ENCODE data around the gene CNOT4.

CNOT4 gene

DNA sequence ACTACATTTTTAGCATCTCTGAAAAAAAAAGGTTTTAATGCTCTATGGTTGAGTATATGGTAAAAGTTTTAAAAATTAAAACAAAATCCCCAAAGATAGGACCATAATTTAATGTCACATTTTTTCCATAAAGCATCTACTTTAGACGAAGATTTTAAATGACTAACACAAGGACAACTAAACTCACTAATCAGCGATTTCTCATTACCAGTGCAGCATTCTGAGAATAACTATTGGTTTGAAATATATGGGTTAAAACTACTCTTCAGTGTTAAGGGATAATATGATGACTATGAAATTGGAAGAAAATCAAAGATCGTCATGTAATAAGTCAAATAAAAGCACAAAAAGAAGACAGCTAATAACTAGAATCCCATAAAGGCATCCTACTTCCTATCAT lies 118.4 kb downstream of the CNOT4 start:
- DNase-seq: no peak

DNA sequence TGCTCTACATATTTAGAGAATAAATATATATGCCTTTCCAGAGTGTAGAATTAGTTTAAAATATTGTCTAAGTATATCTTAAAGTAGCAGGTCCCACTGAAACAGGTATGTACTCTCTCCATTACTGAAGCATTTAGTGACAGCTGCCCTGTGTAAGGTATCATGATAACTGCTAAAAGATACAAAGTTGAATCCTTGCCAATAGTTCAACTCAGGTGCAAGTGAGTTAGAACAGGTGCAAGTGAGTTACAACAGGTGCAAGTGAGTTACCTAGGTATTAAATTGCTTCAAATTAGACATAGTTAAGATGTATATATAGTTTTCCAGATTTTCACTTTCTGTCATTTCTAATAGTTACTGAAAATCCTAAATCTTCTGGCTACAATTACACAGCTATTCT lies 119.1 kb downstream of the CNOT4 start:
- no peak for DNase-seq

GRCh38 chr7:135389971-135390370 lies 119.9 kb downstream of the CNOT4 start:
- DNase-seq: no peak

- DNase-seq: no peak
Observed at GRCh38 chr7:135388616-135389015, 121.3 kb downstream of the CNOT4 start.

DNA sequence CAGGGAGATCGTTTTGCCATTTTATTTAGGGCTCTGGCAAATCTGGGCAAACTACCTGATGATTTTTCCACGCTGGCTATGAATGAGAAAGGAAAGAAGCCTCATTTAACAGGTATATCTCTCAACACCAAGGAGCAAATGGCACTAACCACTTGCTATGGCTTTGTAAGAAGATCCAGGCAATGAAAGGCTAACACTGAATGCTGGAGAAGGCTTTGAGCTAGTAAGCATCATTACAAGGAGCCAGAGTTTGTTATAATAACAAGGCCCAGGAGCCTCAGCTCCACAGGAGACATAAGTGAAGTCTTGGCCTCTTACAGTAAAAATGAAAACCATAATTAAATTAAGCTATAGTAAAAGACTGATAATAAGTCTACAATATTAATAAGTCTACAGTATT lies 123.1 kb downstream of the CNOT4 start:
- no peak for DNase-seq

GRCh38 chr7:135386181-135386580 lies 123.7 kb downstream of the CNOT4 start:
- no peak for DNase-seq

DNA sequence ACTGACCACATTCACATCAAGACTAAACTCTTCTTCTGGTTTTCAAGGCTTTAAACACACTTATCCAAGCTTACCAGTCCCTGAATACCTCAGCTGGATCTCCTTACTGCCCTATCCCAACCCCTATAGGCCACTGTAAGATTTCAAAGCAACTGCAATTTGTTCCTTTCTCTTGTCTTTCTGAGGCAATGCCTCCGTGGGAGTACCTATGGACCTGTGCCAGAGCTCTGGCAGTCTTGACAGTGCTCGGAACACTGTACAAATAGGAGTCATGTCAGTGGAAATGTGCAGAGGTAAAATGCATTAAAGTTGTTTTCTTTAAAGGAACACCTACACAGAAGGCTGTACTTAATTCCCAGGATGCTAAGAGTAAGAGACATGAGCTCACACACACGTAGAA lies 124.7 kb downstream of the CNOT4 start:
- DNase-seq: no peak

- no peak for DNase-seq
Observed at GRCh38 chr7:135383525-135384175, 126.3 kb downstream of the CNOT4 start.

- no peak for DNase-seq
Observed at GRCh38 chr7:135382173-135382572, 127.7 kb downstream of the CNOT4 start.

DNA sequence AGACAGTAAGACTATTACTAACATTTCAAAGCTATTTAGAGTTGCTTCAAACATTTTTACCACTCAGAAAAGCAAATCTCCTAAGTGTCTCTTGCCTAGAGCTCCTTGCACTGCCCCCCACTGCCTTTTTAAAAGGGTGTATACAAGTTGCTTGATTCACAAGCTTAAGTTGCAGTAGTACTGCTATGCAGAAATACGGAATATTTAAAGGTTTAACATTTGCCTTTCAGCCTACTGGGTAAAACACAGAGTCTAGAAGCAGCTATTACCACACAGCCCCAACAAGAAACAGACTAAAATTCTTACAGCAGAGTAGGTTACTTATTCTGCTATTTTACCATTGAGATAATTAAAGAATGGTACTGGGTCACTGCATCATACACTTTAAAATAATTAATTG lies 128.5 kb downstream of the CNOT4 start:
- no peak for DNase-seq

GRCh38 chr7:135380351-135380750 lies 129.6 kb downstream of the CNOT4 start:
- no peak for DNase-seq

DNA sequence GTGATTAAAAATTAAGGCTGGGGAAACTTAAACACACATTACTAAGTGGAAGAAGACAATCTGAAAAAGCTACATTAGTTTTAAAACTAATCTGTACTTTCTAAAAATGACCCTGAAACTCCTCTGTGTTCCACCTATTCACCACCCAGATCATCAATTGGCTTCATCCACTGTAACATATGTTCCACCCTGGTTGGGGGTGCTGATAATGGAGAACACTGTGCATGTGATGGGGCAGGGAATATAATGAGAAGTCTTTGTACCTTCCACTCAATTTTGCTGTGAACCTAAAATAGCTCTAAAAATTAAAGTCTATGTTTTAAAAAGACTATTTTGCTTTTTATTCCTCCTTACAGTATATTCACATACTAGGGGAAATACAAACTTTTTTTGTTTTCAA lies 132.7 kb downstream of the CNOT4 start:
- no peak for DNase-seq

- DNase-seq: no peak
Observed at GRCh38 chr7:135375908-135376699, 133.8 kb downstream of the CNOT4 start.

GRCh38 chr7:135374736-135375135 lies 135.2 kb downstream of the CNOT4 start:
- no peak for DNase-seq

DNA sequence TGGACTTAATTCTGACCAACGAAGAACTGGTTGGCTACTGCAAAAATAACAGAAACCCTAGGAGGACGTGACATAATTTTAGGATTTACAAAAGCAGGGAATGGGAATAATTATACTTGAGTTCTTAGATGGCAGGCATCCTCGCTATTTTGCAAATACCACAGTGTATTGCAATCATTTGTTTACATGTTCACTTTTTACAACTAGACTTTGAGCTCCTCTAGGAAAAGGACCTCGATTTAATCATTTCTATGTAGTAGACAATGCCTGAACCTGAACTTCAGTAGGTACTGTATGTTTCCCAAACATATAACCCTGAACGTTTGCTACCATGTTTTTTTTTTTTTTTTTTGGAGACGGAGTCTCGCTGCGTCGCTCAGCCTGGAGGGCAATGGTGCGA lies 137.7 kb downstream of the CNOT4 start:
- DNase-seq: no peak

GRCh38 chr7:135370656-135371055 lies 139.2 kb downstream of the CNOT4 start:
- DNase-seq: no peak

DNA sequence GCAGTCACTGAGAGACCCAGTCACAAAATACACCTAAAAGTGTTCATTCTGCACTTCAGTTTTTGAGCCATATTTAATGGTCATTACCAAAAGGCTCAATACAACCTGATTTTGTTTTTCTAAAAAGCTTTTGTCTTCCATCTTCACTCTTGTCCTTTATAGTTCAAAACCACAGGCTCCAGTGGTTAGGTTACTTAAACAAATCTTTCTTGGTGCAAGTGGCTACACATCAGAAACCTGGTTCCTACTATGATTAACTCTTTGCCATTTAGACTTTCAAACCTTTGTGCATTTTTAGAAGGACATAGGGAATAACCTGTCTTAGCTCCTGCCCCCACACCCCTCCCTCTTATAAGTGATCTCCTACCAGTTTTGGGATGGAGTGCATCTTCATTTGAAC lies 140.5 kb downstream of the CNOT4 start:
- DNase-seq: no peak

- DNase-seq: no peak
Observed at GRCh38 chr7:135368416-135369186, 141.3 kb downstream of the CNOT4 start.

GRCh38 chr7:135366843-135367508 lies 142.9 kb downstream of the CNOT4 start:
- no peak for DNase-seq

DNA sequence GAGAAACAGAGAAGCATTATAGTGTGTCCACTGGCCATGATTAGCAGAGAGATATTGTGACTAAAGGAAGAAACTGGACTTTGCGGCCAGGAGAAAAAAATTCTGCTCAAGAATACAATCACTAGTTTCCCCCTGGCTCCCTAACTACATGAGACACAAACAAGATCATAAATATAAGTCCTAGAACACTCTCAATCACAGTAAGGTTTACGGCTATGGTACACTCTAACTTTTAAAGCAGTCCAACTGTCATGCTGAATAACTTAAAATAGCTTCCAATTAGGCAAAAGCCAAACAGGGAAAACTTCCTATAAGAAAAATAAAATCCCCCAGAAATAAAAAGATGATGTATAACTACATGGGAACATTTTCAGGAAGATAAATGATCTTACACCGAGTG lies 144.2 kb downstream of the CNOT4 start:
- DNase-seq: no peak

DNA sequence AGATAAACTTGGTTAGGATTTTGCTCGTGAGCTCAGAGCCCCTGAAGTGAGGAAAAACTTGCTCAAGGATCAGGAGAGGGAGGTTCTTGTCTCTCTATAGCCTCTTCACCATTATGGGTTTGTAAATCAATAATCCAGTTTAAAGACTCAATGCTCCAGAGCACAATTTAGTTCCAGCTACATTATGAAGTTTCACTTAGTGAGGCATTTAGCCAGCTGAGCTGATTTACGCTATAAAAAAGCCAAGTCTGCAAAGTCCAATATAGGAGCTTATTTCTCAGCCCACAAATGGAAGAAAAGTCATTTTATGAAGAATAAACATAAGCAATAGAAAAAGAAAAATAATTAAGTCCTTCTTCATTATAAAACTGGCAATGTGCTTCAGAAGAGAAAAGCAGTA lies 145.7 kb downstream of the CNOT4 start:
- no peak for DNase-seq

GRCh38 chr7:135362871-135363270 lies 147.0 kb downstream of the CNOT4 start:
- no peak for DNase-seq

DNA sequence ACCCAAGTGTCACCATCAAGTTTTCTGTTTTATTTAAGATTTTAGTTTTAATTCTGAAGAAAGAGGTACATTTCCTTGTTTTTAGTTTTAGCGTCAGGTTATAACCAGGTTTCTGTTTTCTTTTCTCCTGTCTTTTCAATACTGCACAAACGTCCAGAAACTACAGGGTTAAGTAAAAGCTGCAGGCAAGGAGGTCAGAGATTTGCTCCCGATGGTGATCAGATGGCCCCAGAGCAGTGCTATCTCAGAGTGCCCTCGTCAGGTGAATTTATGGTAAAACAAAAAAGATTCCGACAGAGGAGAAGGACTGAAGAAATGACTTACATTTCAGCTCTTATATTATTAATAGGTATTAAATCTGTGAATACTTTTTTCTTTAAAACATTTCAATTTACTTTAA lies 148.1 kb downstream of the CNOT4 start:
- DNase-seq: no peak
